Measurements from ENCODE around the gene PODXL2. TPM values are rescaled to one million over a fixed set of nuclear protein-coding genes. Genes with fewer than 3 reads are reported as not detected.
A peak's percentile ranks its signal among the peaks of the same experiment; 100 is the strongest.

The PODXL2 gene
- total RNA-seq, 1 donor from 2014 or later = 74.0 TPM

GRCh38 chr3:127667119-127667681, 38.2 kb downstream of the PODXL2 start:
- no peak overlapping the region for H3K4me3 Mint-ChIP-seq
- DNase-seq (ENCODE audit: low read depth, low spot score) = no peak
- peak overlapping the region; percentile 67 for H3K27ac Mint-ChIP-seq (ENCODE audit: unreplicated experiment)
- TF ChIP-seq, protein P1, sequence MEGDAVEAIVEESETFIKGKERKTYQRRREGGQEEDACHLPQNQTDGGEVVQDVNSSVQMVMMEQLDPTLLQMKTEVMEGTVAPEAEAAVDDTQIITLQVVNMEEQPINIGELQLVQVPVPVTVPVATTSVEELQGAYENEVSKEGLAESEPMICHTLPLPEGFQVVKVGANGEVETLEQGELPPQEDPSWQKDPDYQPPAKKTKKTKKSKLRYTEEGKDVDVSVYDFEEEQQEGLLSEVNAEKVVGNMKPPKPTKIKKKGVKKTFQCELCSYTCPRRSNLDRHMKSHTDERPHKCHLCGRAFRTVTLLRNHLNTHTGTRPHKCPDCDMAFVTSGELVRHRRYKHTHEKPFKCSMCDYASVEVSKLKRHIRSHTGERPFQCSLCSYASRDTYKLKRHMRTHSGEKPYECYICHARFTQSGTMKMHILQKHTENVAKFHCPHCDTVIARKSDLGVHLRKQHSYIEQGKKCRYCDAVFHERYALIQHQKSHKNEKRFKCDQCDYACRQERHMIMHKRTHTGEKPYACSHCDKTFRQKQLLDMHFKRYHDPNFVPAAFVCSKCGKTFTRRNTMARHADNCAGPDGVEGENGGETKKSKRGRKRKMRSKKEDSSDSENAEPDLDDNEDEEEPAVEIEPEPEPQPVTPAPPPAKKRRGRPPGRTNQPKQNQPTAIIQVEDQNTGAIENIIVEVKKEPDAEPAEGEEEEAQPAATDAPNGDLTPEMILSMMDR (conservative IDR thresholded peaks at IDR 0.05) = no peak
- H3K27me3 Mint-ChIP-seq (ENCODE audit: low read depth) = peaks cover 2% of the 10 kb centered on the region
- H3K9me3 Mint-ChIP-seq = no peaks in the 10 kb centered on the region
- peaks cover 23% of the 10 kb centered on the region for H3K36me3 Mint-ChIP-seq (ENCODE audit: low read depth)
- peaks cover 11% of the 10 kb centered on the region for H3K4me1 Mint-ChIP-seq

- DNase-seq (ENCODE audit: low read depth, low spot score) = no peak
- Mint-ChIP-seq H3K27ac (ENCODE audit: unreplicated experiment) (no peak overlapping the region), H3K27me3 (ENCODE audit: low read depth) (peaks cover 6% of the 10 kb centered on the region), H3K9me3 (no peaks in the 10 kb centered on the region), H3K4me3 (peak overlapping the region; percentile 73), H3K36me3 (ENCODE audit: low read depth) (peaks cover 18% of the 10 kb centered on the region), H3K4me1 (peaks cover 11% of the 10 kb centered on the region)
- TF ChIP-seq, protein P1 (conservative IDR thresholded peaks at IDR 0.05) = no peak
These were observed 39.9 kb downstream of the PODXL2 start for GRCh38 chr3:127668906-127669305.

- H3K27me3 Mint-ChIP-seq (ENCODE audit: low read depth) = peaks cover 9% of the 10 kb centered on the region
- H3K36me3 Mint-ChIP-seq (ENCODE audit: low read depth) = peaks cover 18% of the 10 kb centered on the region
- no peaks in the 10 kb centered on the region for H3K9me3 Mint-ChIP-seq
- H3K4me1 Mint-ChIP-seq = peaks cover 14% of the 10 kb centered on the region
- no peak for DNase-seq (ENCODE audit: low read depth, low spot score)
- TF ChIP-seq, protein P1 (conservative IDR thresholded peaks at IDR 0.05) = no peak
- H3K27ac Mint-ChIP-seq (ENCODE audit: unreplicated experiment) = no peak overlapping the region
- H3K4me3 Mint-ChIP-seq = peak overlapping the region; percentile 73
These were observed 40.7 kb downstream of the PODXL2 start for GRCh38 chr3:127669541-127670228.

- H3K36me3 Mint-ChIP-seq (ENCODE audit: low read depth) = peaks cover 17% of the 10 kb centered on the region
- no peak for DNase-seq (ENCODE audit: low read depth, low spot score)
- peak overlapping the region; percentile 72 for H3K4me3 Mint-ChIP-seq
- H3K9me3 Mint-ChIP-seq = no peaks in the 10 kb centered on the region
- peaks cover 12% of the 10 kb centered on the region for H3K27me3 Mint-ChIP-seq (ENCODE audit: low read depth)
- H3K27ac Mint-ChIP-seq (ENCODE audit: unreplicated experiment) = no peak overlapping the region
- TF ChIP-seq, protein P1 (conservative IDR thresholded peaks at IDR 0.05) = no peak
- H3K4me1 Mint-ChIP-seq = peaks cover 14% of the 10 kb centered on the region
These were observed 41.2 kb downstream of the PODXL2 start for GRCh38 chr3:127670229-127670559.

- Mint-ChIP-seq H3K4me1 (peaks cover 18% of the 10 kb centered on the region), H3K36me3 (ENCODE audit: low read depth) (peaks cover 11% of the 10 kb centered on the region), H3K4me3 (peak overlapping the region; percentile 88), H3K27ac (ENCODE audit: unreplicated experiment) (peak overlapping the region; percentile 81), H3K9me3 (no peaks in the 10 kb centered on the region), H3K27me3 (ENCODE audit: low read depth) (peaks cover 14% of the 10 kb centered on the region)
- TF ChIP-seq, protein P1 (conservative IDR thresholded peaks at IDR 0.05) = no peak
- DNase-seq (ENCODE audit: low read depth, low spot score) = no peak
These were observed 42.0 kb downstream of the PODXL2 start for GRCh38 chr3:127670761-127671522.

Measured in neural crest cell (in vitro differentiated cells).